WTC11 (cell line): ENCODE data around the gene FALEC. TPM values are rescaled to one million over a fixed set of nuclear protein-coding genes. Genes with fewer than 3 reads are reported as not detected.

ENCODE experiments used
- AFF4 ChIP-seq: sonication (generic); formaldehyde crosslinking; IDR thresholded peaks from 2 replicates; pipeline ENCODE4 v1.8.1; 2023; ENCODE audit warnings: mild to moderate bottlenecking, missing genetic modification reagents, borderline replicate concordance
- AR ChIP-seq: fragments of 250-450 bp; sonication (Bioruptor Pico); IDR thresholded peaks from 2 replicates; pipeline ENCODE4 v1.9.0; 2021; ENCODE audit warnings: mild to moderate bottlenecking
- ARID4B ChIP-seq: sonication (generic); formaldehyde crosslinking; IDR thresholded peaks from 2 replicates; pipeline ENCODE4 v1.8.0; 2023; ENCODE audit warnings: missing genetic modification reagents, mild to moderate bottlenecking, borderline replicate concordance
- E2F1 ChIP-seq: sonication (generic); formaldehyde crosslinking; IDR thresholded peaks from 2 replicates; pipeline ENCODE4 v1.8.0; 2022; ENCODE audit warnings: mild to moderate bottlenecking, missing genetic modification reagents
- ERG ChIP-seq: fragments of 250-450 bp; sonication (Bioruptor Pico); IDR thresholded peaks from 2 replicates; pipeline ENCODE4 v1.8.0; 2021; ENCODE audit warnings: mild to moderate bottlenecking
- ESRRA ChIP-seq: sonication (generic); formaldehyde crosslinking; IDR thresholded peaks from 2 replicates; pipeline ENCODE4 v1.8.1; 2022; ENCODE audit warnings: mild to moderate bottlenecking, missing genetic modification reagents, borderline replicate concordance
- GTF2I ChIP-seq: fragments of 250-450 bp; sonication (Bioruptor Pico); conservative IDR thresholded peaks from 2 replicates; pipeline ENCODE4 v1.4.0; 2021; ENCODE audit warnings: mild to moderate bottlenecking
- JUN ChIP-seq: sonication (generic); formaldehyde crosslinking; IDR thresholded peaks from 2 replicates; pipeline ENCODE4 v1.8.0; 2023; ENCODE audit warnings: mild to moderate bottlenecking, missing genetic modification reagents
- KAT7 ChIP-seq: sonication (generic); formaldehyde crosslinking; IDR thresholded peaks from 2 replicates; pipeline ENCODE4 v1.8.1; 2023; ENCODE audit warnings: missing genetic modification reagents, mild to moderate bottlenecking, borderline replicate concordance
- MXD4 ChIP-seq: fragments of 250-450 bp; sonication (Bioruptor Pico); IDR thresholded peaks from 2 replicates; pipeline ENCODE4 v1.8.0; 2021; ENCODE audit warnings: mild to moderate bottlenecking, moderate library complexity, borderline replicate concordance
- STAT6 ChIP-seq: sonication (generic); formaldehyde crosslinking; conservative IDR thresholded peaks from 2 replicates; pipeline ENCODE4 v1.8.1; 2023; ENCODE audit warnings: mild to moderate bottlenecking, low read depth, missing genetic modification reagents, moderate library complexity
- TEAD1 ChIP-seq: sonication (generic); formaldehyde crosslinking; IDR thresholded peaks from 2 replicates; pipeline ENCODE4 v1.8.0; 2022; ENCODE audit warnings: mild to moderate bottlenecking, missing genetic modification reagents
- USF2 ChIP-seq: sonication (generic); formaldehyde crosslinking; IDR thresholded peaks from 2 replicates; pipeline ENCODE4 v1.8.1; 2023; ENCODE audit warnings: mild to moderate bottlenecking, missing genetic modification reagents, moderate library complexity
- ZMAT4 ChIP-seq: fragments of 250-450 bp; sonication (Bioruptor Pico); IDR thresholded peaks from 2 replicates; pipeline ENCODE4 v1.9.0; 2021; ENCODE audit warnings: mild to moderate bottlenecking
- ZNF423 ChIP-seq: fragments of 250-450 bp; sonication (Bioruptor Pico); IDR thresholded peaks from 2 replicates; pipeline ENCODE4 v2.1.2; 2022; ENCODE audit warnings: mild to moderate bottlenecking, moderate library complexity
- ZNF425 ChIP-seq: fragments of 250-450 bp; sonication (Bioruptor Pico); conservative IDR thresholded peaks from 2 replicates; pipeline ENCODE4 v1.9.0; 2021; ENCODE audit warnings: mild to moderate bottlenecking
- total RNA-seq: library from RNA; stranded (reverse); gene quantifications from 3 replicates; pipeline ENCODE4 v1.2.3, GENCODE V29; 2021

Gene FALEC
- total RNA-seq, 1 experiment from 2014 or later, result 1.2 TPM

GRCh38 chr1:150567717-150568593, 52.4 kb downstream of the FALEC start (continued):
- TF ChIP-seq AR (CRISPR knock-in tag), result no peak; the same call in 1 of the 2 replicates
- no peak for TF ChIP-seq ERG (CRISPR knock-in tag)
- TF ChIP-seq ZNF423 (CRISPR knock-in tag), result no peak
- 0 out of 2 replicates have a peak, but pooled peaks have one; percentile 63 for TF ChIP-seq AFF4 (CRISPR knock-in tag)
- no peak for TF ChIP-seq KAT7 (CRISPR knock-in tag)
- no peak for TF ChIP-seq MXD4
- TF ChIP-seq STAT6, result no peak
- 0 out of 2 replicates have a peak, but pooled peaks have one; percentile 40 for TF ChIP-seq ZMAT4
- peak; percentile 83 for TF ChIP-seq USF2 (CRISPR knock-in tag)
- no peak for TF ChIP-seq JUN
- no peak for TF ChIP-seq E2F1
- TF ChIP-seq ZNF425 (CRISPR knock-in tag), result no peak
- no peak for TF ChIP-seq ARID4B (CRISPR knock-in tag)
- TF ChIP-seq GTF2I (CRISPR knock-in tag), result no peak
- TF ChIP-seq TEAD1 (CRISPR knock-in tag), result peak; percentile 86
- TF ChIP-seq ESRRA (CRISPR knock-in tag), result no peak
